OCI-LY3 (cell line): Measurements from ENCODE around the gene UBAP1.

Source experiments
- EZH2phosphoT487 ChIP-seq: fragments of 200-600 bp; shearing (Covaris generic); IDR thresholded peaks from 2 replicates; pipeline ENCODE4 v1.6.1; 2018; ENCODE audit warnings: antibody characterized with exemption, mixed run types, low read depth
- TF ChIP-seq, protein P1 (sequence below): fragments of 200-600, 300-600 bp; sonication (generic); IDR thresholded peaks from 2 replicates; pipeline ENCODE4 v1.5.1; 2014; ENCODE audit warnings: antibody characterized with exemption, low read length, low read depth

GRCh38 chr9:34216325-34216724 is 37.5 kb downstream of the UBAP1 start:
- TF ChIP-seq, protein P1, sequence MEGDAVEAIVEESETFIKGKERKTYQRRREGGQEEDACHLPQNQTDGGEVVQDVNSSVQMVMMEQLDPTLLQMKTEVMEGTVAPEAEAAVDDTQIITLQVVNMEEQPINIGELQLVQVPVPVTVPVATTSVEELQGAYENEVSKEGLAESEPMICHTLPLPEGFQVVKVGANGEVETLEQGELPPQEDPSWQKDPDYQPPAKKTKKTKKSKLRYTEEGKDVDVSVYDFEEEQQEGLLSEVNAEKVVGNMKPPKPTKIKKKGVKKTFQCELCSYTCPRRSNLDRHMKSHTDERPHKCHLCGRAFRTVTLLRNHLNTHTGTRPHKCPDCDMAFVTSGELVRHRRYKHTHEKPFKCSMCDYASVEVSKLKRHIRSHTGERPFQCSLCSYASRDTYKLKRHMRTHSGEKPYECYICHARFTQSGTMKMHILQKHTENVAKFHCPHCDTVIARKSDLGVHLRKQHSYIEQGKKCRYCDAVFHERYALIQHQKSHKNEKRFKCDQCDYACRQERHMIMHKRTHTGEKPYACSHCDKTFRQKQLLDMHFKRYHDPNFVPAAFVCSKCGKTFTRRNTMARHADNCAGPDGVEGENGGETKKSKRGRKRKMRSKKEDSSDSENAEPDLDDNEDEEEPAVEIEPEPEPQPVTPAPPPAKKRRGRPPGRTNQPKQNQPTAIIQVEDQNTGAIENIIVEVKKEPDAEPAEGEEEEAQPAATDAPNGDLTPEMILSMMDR, result no peak
- TF ChIP-seq EZH2phosphoT487, result no peak
